Measurements from ENCODE around the gene LRRFIP1. TPM values are rescaled to one million over a fixed set of nuclear protein-coding genes. Genes with fewer than 3 reads are reported as not detected.

LRRFIP1 gene
- total and polyA plus RNA-seq, 9 of the 15 experiments (the other 6 are each of a cell fraction or from before 2014, with no cell fraction given) = 13.1 to 45.2 (median 31.3) TPM

GRCh38 chr2:237816531-237816930 is 189.1 kb downstream of the LRRFIP1 start:
- Histone ChIP-seq H3K36me3 (ENCODE audit: control insufficient read depth, insufficient read depth, low read length) (no peaks in the 10 kb centered on the region), H3K4me3 (no peak overlapping the region), H3K27ac (ENCODE audit: extremely low read depth, low read depth, low read length) (no peak overlapping the region), H3K9me3 (replicated peaks; ENCODE audit: control insufficient read depth, insufficient read depth, low read depth, low read length) (no peaks in the 10 kb centered on the region), H4K20me1 (replicated peaks; ENCODE audit: control insufficient read depth, insufficient read depth, low read length) (no peaks in the 10 kb centered on the region), H3K9ac (ENCODE audit: insufficient read depth in 1 of 2, low read depth in 2 of 2, low read length in 2 of 2) (no peak overlapping the region), H3K4me2 (ENCODE audit: insufficient read depth, low read length) (no peak overlapping the region), H3K4me1 (replicated peaks in 1 of 2; ENCODE audit: control insufficient read depth in 2 of 2, insufficient read depth in 2 of 2, low read length in 2 of 2) (no peaks in the 10 kb centered on the region), H2AFZ (ENCODE audit: low read depth, low read length) (no peak overlapping the region), H3K9me1 (ENCODE audit: control insufficient read depth, insufficient read depth, low read length) (no peaks in the 10 kb centered on the region), H3K79me2 (ENCODE audit: control insufficient read depth, insufficient read depth, low read length) (no peaks in the 10 kb centered on the region), H3K27me3 (ENCODE audit: control insufficient read depth in 2 of 2, insufficient read depth in 2 of 2, low read length in 2 of 2) (no peaks in the 10 kb centered on the region; a peak in 2 of 5 replicates)
- no peak for DNase-seq (ENCODE audit: extremely low read depth in 1 of 4, low spot score in 3 of 4)
- intact Hi-C loops (cut with micrococcal nuclease) = loop anchor here (2.0 kb wide), 1 partner anchor 22 kb away; no protein-coding TSS in a partner anchor
- no peak for FAIRE-seq
- POLR2A ChIA-PET = no interaction called here
- no peak for ATAC-seq
- 0% methylated on average over 1 of the region's 1 CpG for WGBS (ENCODE audit: insufficient coverage, low coverage, missing lambda C conversion rate)
- BruUV-seq (replicated peaks) = no TSS peak
- no peak for TF ChIP-seq MTA1 (IDR thresholded peaks at IDR 0.05; ENCODE audit: borderline replicate concordance)
- no peak for TF ChIP-seq RB1 (IDR thresholded peaks at IDR 0.05; ENCODE audit: low read depth)
- TF ChIP-seq ETV6 (IDR thresholded peaks at IDR 0.05; ENCODE audit: borderline replicate concordance in 1 of 2, low read depth in 2 of 2, low read length in 1 of 2) = no peak
- TF ChIP-seq ETV6 (CRISPR knock-in tag; IDR thresholded peaks at IDR 0.05; ENCODE audit: borderline replicate concordance) = no peak
- TF ChIP-seq MEF2D (tag; conservative IDR thresholded peaks at IDR 0.05; ENCODE audit: low read depth) = no peak
- CTCF ChIA-PET (ENCODE audit: low intra/inter-chr PET ratio) = no interaction called here
- in situ Hi-C loops (cut with MboI) = no loop called here

GRCh38 chr2:237818066-237818473 is 190.7 kb downstream of the LRRFIP1 start:
- 3% methylated on average over 5 of the region's 5 CpGs for WGBS (ENCODE audit: insufficient coverage, low coverage, missing lambda C conversion rate)
- Histone ChIP-seq H3K27me3 (ENCODE audit: control insufficient read depth in 2 of 2, insufficient read depth in 2 of 2, low read length in 2 of 2) (no peaks in the 10 kb centered on the region; a peak in 1 of 5 replicates), H2AFZ (ENCODE audit: low read depth, low read length) (no peak overlapping the region), H3K4me2 (ENCODE audit: insufficient read depth, low read length) (no peak overlapping the region), H3K4me3 (no peak overlapping the region), H3K79me2 (ENCODE audit: control insufficient read depth, insufficient read depth, low read length) (no peaks in the 10 kb centered on the region), H3K36me3 (ENCODE audit: control insufficient read depth, insufficient read depth, low read length) (no peaks in the 10 kb centered on the region), H4K20me1 (replicated peaks; ENCODE audit: control insufficient read depth, insufficient read depth, low read length) (no peaks in the 10 kb centered on the region), H3K4me1 (replicated peaks in 1 of 2; ENCODE audit: control insufficient read depth in 2 of 2, insufficient read depth in 2 of 2, low read length in 2 of 2) (no peaks in the 10 kb centered on the region), H3K9me1 (ENCODE audit: control insufficient read depth, insufficient read depth, low read length) (no peaks in the 10 kb centered on the region), H3K27ac (ENCODE audit: extremely low read depth, low read depth, low read length) (no peak overlapping the region), H3K9me3 (replicated peaks; ENCODE audit: control insufficient read depth, insufficient read depth, low read depth, low read length) (no peaks in the 10 kb centered on the region), H3K9ac (ENCODE audit: insufficient read depth in 1 of 2, low read depth in 2 of 2, low read length in 2 of 2) (no peak overlapping the region)
- in situ Hi-C loops (cut with MboI) = no loop called here
- intact Hi-C loops (cut with micrococcal nuclease) = no loop called here
- CTCF ChIA-PET (ENCODE audit: low intra/inter-chr PET ratio) = no interaction called here
- FAIRE-seq (no peak), ATAC-seq (no peak), DNase-seq (ENCODE audit: extremely low read depth in 1 of 4, low spot score in 3 of 4) (no peak)
- no TSS peak for BruUV-seq (replicated peaks)
- POLR2A ChIA-PET = no interaction called here
- no peak for TF ChIP-seq CEBPG (CRISPR knock-in tag; IDR thresholded peaks at IDR 0.05)
- TF ChIP-seq CEBPG (tag; conservative IDR thresholded peaks at IDR 0.05 in 1 of 2, IDR thresholded peaks at IDR 0.05 in 1 of 2) = peak in 1 of 2 experiments; percentile 33; a peak in 1 of 4 replicates
- TF ChIP-seq ZNF316 (IDR thresholded peaks at IDR 0.05) = peak; percentile 74
- TF ChIP-seq C11orf30 (IDR thresholded peaks at IDR 0.05; ENCODE audit: low read depth) = peak; percentile 70
- TF ChIP-seq LCOR (CRISPR knock-in tag; IDR thresholded peaks at IDR 0.05) = no peak
- no peak for TF ChIP-seq ZNF695 (CRISPR knock-in tag; IDR thresholded peaks at IDR 0.05)
- TF ChIP-seq MAFG (tag; conservative IDR thresholded peaks at IDR 0.05) = peak; percentile 63
- peak; percentile 30; the same call in 1 of the 2 replicates for TF ChIP-seq MAFF (IDR thresholded peaks at IDR 0.05; ENCODE audit: low read length)
- no peak for TF ChIP-seq MLLT1 (IDR thresholded peaks at IDR 0.05)

Measured in K562 (cell line).